ENCODE data around the gene JMJD6.
"Not testable (repeated sequence)": the region's sequence is repeated elsewhere in the genome, so short reads cannot be mapped to it uniquely, and the experiment has no call there.

JMJD6 gene

DNA sequence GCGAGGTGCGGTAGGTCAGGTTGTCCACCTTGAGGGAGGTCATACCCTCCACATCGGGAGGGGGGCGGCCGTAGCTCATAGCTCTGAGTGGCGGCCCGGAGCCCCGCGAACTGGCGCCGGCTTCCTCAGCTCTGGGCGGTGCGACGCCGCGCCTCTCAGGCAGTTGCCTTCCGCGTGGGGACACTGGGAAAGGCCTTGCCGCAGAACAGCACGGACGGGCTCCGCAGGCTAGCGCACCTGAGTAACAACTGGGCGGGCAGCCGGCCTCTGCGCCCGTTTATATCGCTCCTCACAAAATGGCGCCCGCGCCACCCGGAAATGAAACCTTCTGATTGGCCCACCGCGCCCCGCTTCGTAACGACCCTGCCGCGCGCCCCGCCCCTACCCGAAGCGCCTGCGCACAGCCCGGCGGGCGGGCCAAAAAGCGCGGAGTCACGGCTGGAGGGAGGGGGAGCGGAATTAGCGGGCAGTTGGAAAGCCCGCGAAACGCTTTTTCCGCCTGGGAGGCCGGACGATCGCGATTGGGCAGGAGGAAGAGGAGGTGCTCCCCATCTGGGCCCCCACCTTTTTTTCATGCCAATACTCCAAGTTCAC is 10.8 kb upstream of the JMJD6 start, which contains the start of gene SRSF2:
TSS of gene SRSF2 (minus strand) at position 250 of the 594 bp plus-strand sequence. CDS start at position 79, 171 bp downstream.
- no peaks in the 10 kb centered on the region for H3K27me3 ChIP-seq (ENCODE audit: control insufficient read depth in 1 of 2, insufficient read depth in 2 of 2, low read length in 2 of 2)
- H3K4me1 ChIP-seq (ENCODE audit: control insufficient read depth in 1 of 2, insufficient read depth in 2 of 2, low read length in 2 of 2), result peaks cover 41 to 42% of the 10 kb centered on the region in 2 donors
- peak within 1 kb of the TSS; percentile 100 for H3K27ac ChIP-seq (ENCODE audit: low read depth, low read length)
- H3K4me3 ChIP-seq (ENCODE audit: low read depth in 1 of 2, low read length in 2 of 2), result peak within 1 kb of the TSS; percentile 95 to 99
- peak within 1 kb of the TSS; percentile 95 to 99 for H3K9ac ChIP-seq (ENCODE audit: low read depth in 1 of 2, low read length in 2 of 2)
- no peaks in the 10 kb centered on the region for H3K9me3 ChIP-seq (ENCODE audit: control insufficient read depth in 1 of 2, low read length in 2 of 2)
- peaks cover 31 to 40% of the 10 kb centered on the region in 2 donors for H3K36me3 ChIP-seq (ENCODE audit: control insufficient read depth in 1 of 2, insufficient read depth in 2 of 2, low read length in 2 of 2)

DNA sequence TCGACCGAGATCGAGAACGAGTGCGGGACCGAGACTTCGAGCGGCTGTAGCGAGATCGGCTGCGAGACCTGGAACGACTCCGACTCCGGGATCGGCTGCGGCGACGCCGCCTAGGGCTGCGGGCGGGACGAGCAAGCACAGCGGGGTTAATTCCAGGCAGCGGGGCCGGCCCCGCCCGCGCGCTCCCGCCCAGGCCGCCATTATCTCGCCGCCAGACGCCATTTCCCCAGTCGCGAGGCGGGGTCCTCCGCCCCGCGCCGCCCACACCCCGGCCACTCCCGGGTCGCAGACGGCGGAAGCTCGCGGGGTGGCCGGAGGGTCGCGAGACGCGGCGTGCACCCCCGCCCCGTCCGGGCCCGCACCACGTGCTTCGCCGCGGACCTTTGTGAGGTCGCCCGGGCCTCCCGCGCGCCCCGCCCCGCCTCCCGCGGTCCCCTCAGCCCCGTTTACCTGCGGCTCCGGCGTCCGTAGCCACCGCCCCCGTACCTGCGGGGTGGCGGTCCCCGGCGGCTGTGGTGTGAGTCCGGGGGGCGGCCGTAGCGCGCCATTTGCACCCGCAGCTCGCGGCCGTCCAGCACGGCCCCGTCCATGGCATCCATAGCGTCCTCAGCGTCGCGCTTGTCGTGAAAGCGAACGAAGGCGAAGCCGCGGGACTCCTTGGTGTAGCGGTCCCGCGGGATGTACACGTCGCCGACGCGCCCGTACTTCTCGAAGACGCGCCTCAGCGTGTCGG is 10.1 kb upstream of the JMJD6 start:
- Histone ChIP-seq H3K27ac (ENCODE audit: low read depth, low read length) (peak overlapping the region; percentile 97), H3K9me3 (ENCODE audit: control insufficient read depth in 1 of 2, low read length in 2 of 2) (no peaks in the 10 kb centered on the region), H3K4me3 (ENCODE audit: low read depth in 1 of 2, low read length in 2 of 2) (peak overlapping the region; percentile 95 to 97), H3K27me3 (ENCODE audit: control insufficient read depth in 1 of 2, insufficient read depth in 2 of 2, low read length in 2 of 2) (no peaks in the 10 kb centered on the region), H3K4me1 (ENCODE audit: control insufficient read depth in 1 of 2, insufficient read depth in 2 of 2, low read length in 2 of 2) (peaks cover 42 to 45% of the 10 kb centered on the region in 2 donors), H3K9ac (ENCODE audit: low read depth in 1 of 2, low read length in 2 of 2) (peak overlapping the region; percentile 95 to 99), H3K36me3 (ENCODE audit: control insufficient read depth in 1 of 2, insufficient read depth in 2 of 2, low read length in 2 of 2) (peaks cover 34 to 41% of the 10 kb centered on the region in 2 donors)

- H3K9me3 ChIP-seq (ENCODE audit: control insufficient read depth in 1 of 2, low read length in 2 of 2), result no peaks in the 10 kb centered on the region
- H3K4me3 ChIP-seq (ENCODE audit: low read depth in 1 of 2, low read length in 2 of 2), result peak overlapping the region; percentile 95 to 97
- peaks cover 38 to 47% of the 10 kb centered on the region in 2 donors for H3K36me3 ChIP-seq (ENCODE audit: control insufficient read depth in 1 of 2, insufficient read depth in 2 of 2, low read length in 2 of 2)
- peak overlapping the region; percentile 95 to 99 for H3K9ac ChIP-seq (ENCODE audit: low read depth in 1 of 2, low read length in 2 of 2)
- no peaks in the 10 kb centered on the region for H3K27me3 ChIP-seq (ENCODE audit: control insufficient read depth in 1 of 2, insufficient read depth in 2 of 2, low read length in 2 of 2)
- H3K27ac ChIP-seq (ENCODE audit: low read depth, low read length), result peak overlapping the region; percentile 97
- peaks cover 42 to 50% of the 10 kb centered on the region in 2 donors for H3K4me1 ChIP-seq (ENCODE audit: control insufficient read depth in 1 of 2, insufficient read depth in 2 of 2, low read length in 2 of 2)
Measured at GRCh38 chr17:76735586-76736348, 9.4 kb upstream of the JMJD6 start.

DNA sequence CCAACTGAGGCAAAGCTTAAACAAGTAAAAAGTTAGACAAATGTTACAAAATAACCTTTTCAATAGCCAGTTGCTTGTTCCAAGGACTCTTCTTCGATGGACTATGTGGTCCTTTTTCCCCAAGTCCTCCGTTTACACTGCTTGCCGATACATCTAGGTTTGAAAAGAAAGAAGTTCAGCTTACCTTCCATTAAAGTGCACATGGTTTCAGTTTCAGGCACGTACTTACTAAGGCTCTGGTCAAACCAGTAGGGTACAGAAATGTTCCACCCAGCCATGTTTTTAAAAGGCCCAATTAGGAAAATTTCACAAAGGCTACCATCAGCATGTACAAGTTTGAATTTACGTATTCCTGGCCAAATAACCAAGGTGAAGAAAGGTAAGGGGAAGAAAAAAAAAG is 8.6 kb upstream of the JMJD6 start:
- Histone ChIP-seq H3K9ac (ENCODE audit: low read depth in 1 of 2, low read length in 2 of 2) (peak overlapping the region; percentile 95 to 99), H3K27me3 (ENCODE audit: control insufficient read depth in 1 of 2, insufficient read depth in 2 of 2, low read length in 2 of 2) (no peaks in the 10 kb centered on the region), H3K9me3 (ENCODE audit: control insufficient read depth in 1 of 2, low read length in 2 of 2) (no peaks in the 10 kb centered on the region), H3K4me1 (ENCODE audit: control insufficient read depth in 1 of 2, insufficient read depth in 2 of 2, low read length in 2 of 2) (peaks cover 42 to 46% of the 10 kb centered on the region in 2 donors), H3K36me3 (ENCODE audit: control insufficient read depth in 1 of 2, insufficient read depth in 2 of 2, low read length in 2 of 2) (peaks cover 38 to 50% of the 10 kb centered on the region in 2 donors), H3K4me3 (ENCODE audit: low read depth in 1 of 2, low read length in 2 of 2) (peak overlapping the region; percentile 95 to 97), H3K27ac (ENCODE audit: low read depth, low read length) (no peak overlapping the region)

- peak overlapping the region; percentile 95 to 99 for H3K9ac ChIP-seq (ENCODE audit: low read depth in 1 of 2, low read length in 2 of 2)
- H3K4me1 ChIP-seq (ENCODE audit: control insufficient read depth in 1 of 2, insufficient read depth in 2 of 2, low read length in 2 of 2), result peaks cover 43 to 45% of the 10 kb centered on the region in 2 donors
- peaks cover 38 to 50% of the 10 kb centered on the region in 2 donors for H3K36me3 ChIP-seq (ENCODE audit: control insufficient read depth in 1 of 2, insufficient read depth in 2 of 2, low read length in 2 of 2)
- H3K27ac ChIP-seq (ENCODE audit: low read depth, low read length), result no peak overlapping the region
- no peaks in the 10 kb centered on the region for H3K27me3 ChIP-seq (ENCODE audit: control insufficient read depth in 1 of 2, insufficient read depth in 2 of 2, low read length in 2 of 2)
- peak overlapping the region; percentile 95 to 97 for H3K4me3 ChIP-seq (ENCODE audit: low read depth in 1 of 2, low read length in 2 of 2)
- no peaks in the 10 kb centered on the region for H3K9me3 ChIP-seq (ENCODE audit: control insufficient read depth in 1 of 2, low read length in 2 of 2)
Measured at GRCh38 chr17:76734080-76734840, 7.9 kb upstream of the JMJD6 start.

GRCh38 chr17:76733618-76733957 is 7.2 kb upstream of the JMJD6 start:
- Histone ChIP-seq H3K9ac (ENCODE audit: low read depth in 1 of 2, low read length in 2 of 2) (peak overlapping the region in 1 of 2 donors; percentile 12), H3K4me3 (ENCODE audit: low read depth in 1 of 2, low read length in 2 of 2) (peak overlapping the region in 1 of 2 donors; percentile 29), H3K36me3 (ENCODE audit: control insufficient read depth in 1 of 2, insufficient read depth in 2 of 2, low read length in 2 of 2) (peaks cover 38 to 50% of the 10 kb centered on the region in 2 donors), H3K27ac (ENCODE audit: low read depth, low read length) (no peak overlapping the region), H3K27me3 (ENCODE audit: control insufficient read depth in 1 of 2, insufficient read depth in 2 of 2, low read length in 2 of 2) (no peaks in the 10 kb centered on the region), H3K4me1 (ENCODE audit: control insufficient read depth in 1 of 2, insufficient read depth in 2 of 2, low read length in 2 of 2) (peaks cover 40 to 41% of the 10 kb centered on the region in 2 donors), H3K9me3 (ENCODE audit: control insufficient read depth in 1 of 2, low read length in 2 of 2) (no peaks in the 10 kb centered on the region)

DNA sequence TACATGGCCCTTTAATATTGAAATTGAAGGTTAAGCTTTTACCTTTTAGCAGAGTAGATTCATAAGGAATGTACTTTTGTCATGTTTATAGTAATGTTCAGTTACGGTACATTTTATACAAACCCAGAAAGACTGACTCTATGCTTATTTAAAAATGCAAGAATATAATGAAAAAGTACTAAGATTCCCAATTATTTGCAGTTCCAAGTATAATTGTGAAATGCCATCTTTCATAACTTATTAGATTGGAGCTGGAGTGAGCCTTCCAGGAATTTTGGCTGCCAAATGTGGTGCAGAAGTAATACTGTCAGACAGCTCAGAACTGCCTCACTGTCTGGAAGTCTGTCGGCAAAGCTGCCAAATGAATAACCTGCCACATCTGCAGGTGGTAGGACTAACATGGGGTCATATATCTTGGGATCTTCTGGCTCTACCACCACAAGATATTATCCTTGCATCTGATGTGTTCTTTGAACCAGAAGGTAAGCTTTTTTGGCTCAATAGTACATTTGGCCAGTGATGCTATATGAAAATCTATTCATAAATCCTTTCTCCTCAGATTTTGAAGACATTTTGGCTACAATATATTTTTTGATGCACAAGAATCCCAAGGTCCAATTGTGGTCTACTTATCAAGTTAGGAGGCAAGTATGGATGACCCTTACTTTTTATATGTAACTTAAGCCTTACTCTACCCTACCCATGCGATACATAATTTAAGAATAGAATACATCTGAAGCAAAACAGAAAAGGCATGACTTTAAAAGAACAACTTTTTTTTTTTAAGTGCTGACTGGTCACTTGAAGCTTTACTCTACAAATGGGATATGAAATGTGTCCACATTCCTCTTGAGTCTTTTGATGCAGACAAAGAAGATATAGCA is 6.6 kb upstream of the JMJD6 start:
- Histone ChIP-seq H3K36me3 (ENCODE audit: control insufficient read depth in 1 of 2, insufficient read depth in 2 of 2, low read length in 2 of 2) (peaks cover 38 to 50% of the 10 kb centered on the region in 2 donors), H3K4me3 (ENCODE audit: low read depth in 1 of 2, low read length in 2 of 2) (peak overlapping the region in 1 of 2 donors; percentile 29), H3K4me1 (ENCODE audit: control insufficient read depth in 1 of 2, insufficient read depth in 2 of 2, low read length in 2 of 2) (peaks cover 39 to 41% of the 10 kb centered on the region in 2 donors), H3K9me3 (ENCODE audit: control insufficient read depth in 1 of 2, low read length in 2 of 2) (no peaks in the 10 kb centered on the region), H3K27ac (ENCODE audit: low read depth, low read length) (no peak overlapping the region), H3K9ac (ENCODE audit: low read depth in 1 of 2, low read length in 2 of 2) (peak overlapping the region in 1 of 2 donors; percentile 12), H3K27me3 (ENCODE audit: control insufficient read depth in 1 of 2, insufficient read depth in 2 of 2, low read length in 2 of 2) (no peaks in the 10 kb centered on the region)

DNA sequence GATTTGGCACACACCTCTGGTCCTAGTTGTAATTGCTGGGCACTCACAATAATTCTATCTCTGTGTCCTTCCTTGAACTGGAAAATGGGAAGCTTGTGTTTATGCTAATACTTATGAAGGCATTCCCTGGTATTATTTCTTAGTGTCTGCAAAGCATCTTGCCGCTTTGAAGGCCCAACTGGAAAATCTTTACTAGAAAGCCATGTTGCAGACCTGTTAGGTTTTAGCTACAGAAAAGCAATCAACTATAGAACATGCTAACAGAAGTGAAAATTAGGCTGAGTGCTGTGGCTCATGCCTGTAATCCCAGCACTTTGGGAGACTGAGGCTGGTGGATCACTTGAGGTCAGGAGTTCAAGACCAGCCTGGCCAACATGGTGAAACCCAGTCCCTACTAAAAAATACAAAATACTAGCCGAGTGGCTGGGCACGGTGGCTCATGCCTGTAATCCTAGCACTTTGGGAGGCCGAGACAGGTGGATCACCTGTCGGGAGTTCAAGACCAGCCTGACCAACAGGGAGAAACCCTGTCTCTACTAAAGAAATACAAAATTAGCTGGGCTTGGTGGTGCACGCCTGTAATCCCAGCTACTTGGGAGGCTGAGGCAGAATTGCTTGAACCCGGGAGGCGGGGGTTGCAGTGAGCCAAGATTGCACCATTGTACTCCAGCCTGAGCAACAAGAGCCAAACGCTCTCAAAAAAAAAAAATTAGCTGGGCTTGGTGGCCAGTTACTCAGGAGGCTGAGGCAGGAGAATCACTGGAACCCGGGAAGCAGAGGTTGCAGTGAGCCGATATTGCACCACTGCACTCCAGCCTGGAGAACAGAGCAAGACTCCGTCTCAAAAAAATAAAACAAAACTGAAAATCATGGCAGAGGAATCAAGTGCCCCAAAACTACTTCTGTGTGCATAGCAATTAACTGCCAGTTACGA is 5.7 kb upstream of the JMJD6 start:
- peaks cover 38 to 50% of the 10 kb centered on the region in 2 donors for H3K36me3 ChIP-seq (ENCODE audit: control insufficient read depth in 1 of 2, insufficient read depth in 2 of 2, low read length in 2 of 2)
- H3K4me1 ChIP-seq (ENCODE audit: control insufficient read depth in 1 of 2, insufficient read depth in 2 of 2, low read length in 2 of 2), result peaks cover 42 to 50% of the 10 kb centered on the region in 2 donors
- H3K27ac ChIP-seq (ENCODE audit: low read depth, low read length); H3K9me3 ChIP-seq (ENCODE audit: control insufficient read depth in 1 of 2, low read length in 2 of 2); H3K9ac ChIP-seq (ENCODE audit: low read depth in 1 of 2, low read length in 2 of 2); H3K27me3 ChIP-seq (ENCODE audit: control insufficient read depth in 1 of 2, insufficient read depth in 2 of 2, low read length in 2 of 2): not testable (repeated sequence)
- peak overlapping the region in 1 of 2 donors; percentile 1 for H3K4me3 ChIP-seq (ENCODE audit: low read depth in 1 of 2, low read length in 2 of 2)
